Measurements from ENCODE around the gene AGAP1.

GRCh38 chr2:235979037-235979436, 485.2 kb downstream of the AGAP1 start:
- TF ChIP-seq CTCF (IDR thresholded peaks at IDR 0.05; ENCODE audit: poor library complexity, severe bottlenecking) (no peak), TAF1 (IDR thresholded peaks at IDR 0.05; ENCODE audit: low read depth) (no peak), REST (IDR thresholded peaks at IDR 0.05; ENCODE audit: borderline replicate concordance) (no peak), EZH2 (IDR thresholded peaks at IDR 0.05; ENCODE audit: borderline replicate concordance, insufficient read depth, low read length, poor library complexity, severe bottlenecking) (no peak), RAD21 (conservative IDR thresholded peaks at IDR 0.05) (no peak), POLR2AphosphoS5 (IDR thresholded peaks at IDR 0.05) (no peak), EP300 (conservative IDR thresholded peaks at IDR 0.05; ENCODE audit: poor library complexity, severe bottlenecking) (no peak)

All from neural cell (in vitro differentiated cells).